GM13976 (cell line): ENCODE results near the gene HTRA2.

Experiments
- DNase-seq: peaks from one replicate; pipeline ENCODE4 v3.0.0; 2012; ENCODE audit warnings: low spot score
- CTCF ChIP-seq: IDR thresholded peaks from 2 replicates; pipeline ENCODE4 v1.5.1; 2012; ENCODE audit warnings: borderline replicate concordance, mild to moderate bottlenecking; ENCODE audit not compliant: insufficient read depth; ENCODE audit errors: extremely low read depth, missing control alignments, control extremely low read depth
- in situ Hi-C: fragments of 300-500 bp; cut with MboI; formaldehyde crosslinking; loops from one replicate; pipeline ENCODE4 v1.12.0; 2022; ENCODE audit warnings: low sequenced_read_pairs, mixed read lengths, inconsistent platforms; ENCODE audit not compliant: unreplicated experiment

Gene HTRA2

DNA sequence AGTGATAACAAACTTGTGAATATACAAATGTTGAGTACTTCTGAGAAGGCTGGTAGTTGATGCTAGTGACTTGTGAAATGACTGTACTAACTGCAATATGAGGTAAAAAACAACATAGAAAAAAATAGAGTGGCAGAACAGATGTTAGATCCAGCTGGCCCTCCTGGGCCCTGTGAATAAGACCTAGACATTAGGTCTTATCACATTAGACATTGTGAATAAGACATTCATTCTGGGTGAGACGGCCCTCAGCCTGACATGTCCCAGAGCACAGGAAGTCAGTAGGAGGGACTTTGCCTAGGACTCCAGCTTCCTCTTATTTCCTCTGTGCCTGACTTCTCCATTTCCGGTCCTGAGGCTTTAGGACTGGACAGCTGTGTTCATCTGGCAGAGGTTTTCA is 47.7 kb downstream of the HTRA2 start:
- DNase-seq: no peak
- in situ Hi-C loops: no loop called here
- TF ChIP-seq CTCF: no peak

DNA sequence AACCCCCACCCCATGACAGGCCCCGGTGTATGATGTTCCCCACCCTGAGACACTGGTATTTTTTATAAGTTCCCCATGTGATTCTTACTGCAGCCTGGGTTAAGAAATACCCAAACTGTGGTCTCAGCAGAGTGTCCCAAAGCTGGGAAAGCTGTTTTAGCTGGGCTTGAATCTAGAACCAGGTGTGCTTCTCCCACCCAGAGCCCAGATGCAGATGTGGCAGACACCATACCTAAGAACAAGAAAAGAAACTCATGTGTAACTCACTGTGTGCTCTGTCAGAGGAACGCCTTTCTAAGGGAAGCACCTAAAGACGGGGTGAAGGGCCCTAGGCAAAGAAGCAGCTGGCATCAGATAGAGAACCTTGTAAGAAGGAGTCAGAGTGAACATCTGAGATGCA is 48.7 kb downstream of the HTRA2 start:
- in situ Hi-C loops: no loop called here
- no peak for DNase-seq
- TF ChIP-seq CTCF: no peak

DNA sequence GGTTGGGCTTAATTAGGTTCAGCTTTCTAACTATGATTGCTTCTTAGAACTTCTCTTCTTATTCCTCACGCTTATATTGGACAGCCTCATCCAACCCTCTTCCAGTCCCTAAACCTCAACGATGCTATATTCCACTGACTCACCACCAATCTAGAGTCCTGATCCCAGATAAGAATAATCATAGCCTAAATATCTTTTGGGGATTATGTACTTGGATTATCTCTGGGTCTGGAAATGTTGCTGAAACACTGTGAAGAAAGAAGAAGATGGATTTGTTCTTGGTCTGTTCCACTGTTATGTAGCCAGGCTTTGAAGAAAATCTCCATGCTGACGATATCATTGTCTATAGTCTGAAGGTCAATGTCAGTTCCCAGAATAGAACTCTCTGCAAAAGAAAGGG is 51.7 kb downstream of the HTRA2 start:
- no peak for DNase-seq
- in situ Hi-C loops: loop anchor here (10.0 kb wide), 1 partner anchor 47 kb away; no protein-coding TSS in a partner anchor
- no peak for TF ChIP-seq CTCF

DNA sequence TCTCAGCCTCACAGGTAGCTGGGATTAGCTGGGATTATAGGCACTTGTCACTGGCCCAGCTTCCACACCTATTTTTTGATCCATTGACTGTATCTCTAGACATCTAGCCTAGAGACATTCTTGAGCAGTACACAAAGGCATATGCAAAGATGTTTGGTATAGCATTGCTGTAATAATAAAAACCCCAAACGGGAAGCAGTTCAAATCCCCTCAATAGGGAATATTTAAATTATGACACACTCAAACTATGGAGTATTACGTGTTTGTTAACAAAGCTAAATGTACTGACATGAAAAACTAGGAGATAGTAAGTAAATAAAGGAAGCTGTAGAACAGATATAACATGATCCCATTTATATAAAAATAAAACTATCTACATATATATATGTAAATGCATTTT is 52.5 kb downstream of the HTRA2 start:
- DNase-seq: no peak
- in situ Hi-C loops: loop anchor here (10.0 kb wide), 1 partner anchor 47 kb away; no protein-coding TSS in a partner anchor
- TF ChIP-seq CTCF: no peak
